Measurements from ENCODE around the gene FAM107B. TPM values are rescaled to one million over a fixed set of nuclear protein-coding genes. Genes with fewer than 3 reads are reported as not detected.

FAM107B gene
- total and polyA plus RNA-seq, 2 of the 13 experiments (the other 11 are each of a cell fraction or from before 2014, with no cell fraction given): 15.7 to 24.8 TPM

GRCh38 chr10:14705548-14706230, 69.0 kb downstream of the FAM107B start:
- POLR2A ChIA-PET: no interaction called here
- CTCF ChIA-PET (ENCODE audit: low intra/inter-chr PET ratio, low total read pairs): no interaction called here

More at GRCh38 chr10:14705548-14706230, 69.0 kb downstream of the FAM107B start:
- Histone ChIP-seq H4K20me1 (ENCODE audit: insufficient read depth, low read length) (no peaks in the 10 kb centered on the region), H3K4me1 (ENCODE audit: insufficient read depth, low read length) (no peaks in the 10 kb centered on the region), H3K9ac (ENCODE audit: insufficient read depth, low read depth, low read length) (no peak overlapping the region), H3K4me3 (replicated peaks in 1 of 3; ENCODE audit: insufficient read depth in 1 of 3, low read depth in 2 of 3, low read length in 3 of 3) (no peak overlapping the region), H3K4me2 (ENCODE audit: low read depth, low read length) (no peak overlapping the region), H3K79me2 (ENCODE audit: insufficient read depth, low read length) (no peaks in the 10 kb centered on the region), H3K36me3 (replicated peaks in 1 of 2; ENCODE audit: control insufficient read depth in 1 of 2, insufficient read depth in 2 of 2, low read length in 2 of 2) (no peaks in the 10 kb centered on the region), H2AFZ (ENCODE audit: low read length) (no peak overlapping the region), H3K27ac (ENCODE audit: extremely low read length, insufficient read depth, low read length) (no peak overlapping the region), H3K9me3 (ENCODE audit: low read length) (no peaks in the 10 kb centered on the region), H3K27me3 (ENCODE audit: control insufficient read depth in 1 of 2, insufficient read depth in 2 of 2, low read length in 2 of 2) (no peaks in the 10 kb centered on the region)
- BruUV-seq (replicated peaks): no TSS peak
- 2% methylated on average over 5 of the region's 5 CpGs for WGBS (ENCODE audit: low lambda C conversion rate)
- ATAC-seq: no peak
- intact Hi-C loops (cut with micrococcal nuclease; ENCODE audit: unreplicated experiment) (no loop called here), in situ Hi-C loops (cut with HindIII; ENCODE audit: extremely low pct_ligation_motif_present, low pct_unique_long_range_greater_than_20kb) (no loop called here)
- no peak for FAIRE-seq
- no peak for TF ChIP-seq HDAC1 (CRISPR knock-in tag; IDR thresholded peaks at IDR 0.05)
- TF ChIP-seq SRSF9 (IDR thresholded peaks at IDR 0.05; ENCODE audit: borderline replicate concordance, insufficient read depth, low read depth, low read length, poor library complexity, severe bottlenecking): no peak
- no peak for TF ChIP-seq ZNF10 (CRISPR knock-in tag; IDR thresholded peaks at IDR 0.05; ENCODE audit: borderline replicate concordance, low read depth)
- TF ChIP-seq ZSCAN5A (CRISPR knock-in tag; IDR thresholded peaks at IDR 0.05; ENCODE audit: borderline replicate concordance): no peak
- no peak for TF ChIP-seq YEATS4 (CRISPR knock-in tag; IDR thresholded peaks at IDR 0.05; ENCODE audit: borderline replicate concordance)
- no peak for TF ChIP-seq CC2D1A (CRISPR knock-in tag; IDR thresholded peaks at IDR 0.05)
- TF ChIP-seq NR2F2 (IDR thresholded peaks at IDR 0.05; ENCODE audit: borderline replicate concordance, low read depth): no peak
- TF ChIP-seq MXD3 (CRISPR knock-in tag; IDR thresholded peaks at IDR 0.05): no peak
- no peak for TF ChIP-seq KAT2B (IDR thresholded peaks at IDR 0.05; ENCODE audit: borderline replicate concordance, low read depth, low read length)
- TF ChIP-seq ZNF335 (CRISPR knock-in tag; IDR thresholded peaks at IDR 0.05): no peak
- no peak for TF ChIP-seq FOXK1 (CRISPR knock-in tag; IDR thresholded peaks at IDR 0.05; ENCODE audit: borderline replicate concordance, low read depth)
- no peak for TF ChIP-seq AGO2 (optimal IDR thresholded peaks at IDR 0.05; ENCODE audit: low read depth, low read length)
- no peak for TF ChIP-seq PBX2 (CRISPR knock-in tag; IDR thresholded peaks at IDR 0.05)
- TF ChIP-seq HCFC1 (IDR thresholded peaks at IDR 0.05; ENCODE audit: low read depth, low read length): no peak
- no peak for TF ChIP-seq CHD4 (IDR thresholded peaks at IDR 0.05; ENCODE audit: borderline replicate concordance, low read length)
- no peak for DNase-seq (ENCODE audit: low spot score)
